IMR-90 (cell line): Measurements from ENCODE around the gene CCDC182. TPM values are rescaled to one million over a fixed set of nuclear protein-coding genes. Genes with fewer than 3 reads are reported as not detected.

Experiments
- ATAC-seq: fragments of 200-7000 bp; cut with Tn5 transposase; 2 replicates; pipeline ENCODE4 v1.9.1; 2020; ENCODE audit warnings: low read depth, mild to moderate bottlenecking, moderate library complexity
- BruUV-seq: library from RNA; stranded (reverse); fragments of 400-500 nt; replicated peaks from 2 replicates; lab custom pipeline; 2021; lab: Mats Ljungman, UMichigan
- CTCF ChIA-PET: fragments of 300-600 bp; formaldehyde crosslinking; extraction: SDS; loops from one replicate; lab custom pipeline; 2021; ENCODE audit warnings: antibody characterized with exemption; lab: Yijun Ruan, JAX
- POLR2A ChIA-PET: fragments of 300-600 bp; sonication (Branson Sonifier 250); formaldehyde crosslinking; loops from one replicate; lab custom pipeline; 2022; ENCODE audit warnings: antibody characterized with exemption; ENCODE audit not compliant: unreplicated experiment; lab: Charles Lee
- DNase-seq: peaks from one replicate; pipeline ENCODE4 v3.0.0; 2013
- H2AFZ ChIP-seq: replicated peaks from 2 replicates; pipeline ENCODE3; 2013; ENCODE audit warnings: low read length, mild to moderate bottlenecking; ENCODE audit not compliant: poor library complexity
- H2AK5ac ChIP-seq: 2 replicates; pipeline ENCODE4 v1.6.1; 2013; ENCODE audit warnings: low read depth, low read length, inconsistent platforms
- H2AK9ac ChIP-seq: replicated peaks from 2 replicates; pipeline ENCODE3; 2013; ENCODE audit warnings: mild to moderate bottlenecking, low read depth, low read length, moderate library complexity; ENCODE audit not compliant: poor library complexity
- H2BK120ac ChIP-seq: 2 replicates; pipeline ENCODE4 v1.6.1; 2013; ENCODE audit warnings: low read depth, low read length, inconsistent platforms
- H2BK15ac ChIP-seq: 3 replicates; pipeline ENCODE4 v1.6.1; 2013; ENCODE audit warnings: low read depth, low read length, inconsistent platforms
- H2BK20ac ChIP-seq: 2 replicates; pipeline ENCODE4 v1.6.1; 2013; ENCODE audit warnings: low read depth, mild to moderate bottlenecking, inconsistent platforms, low read length, moderate library complexity
- H2BK5ac ChIP-seq: 2 replicates; pipeline ENCODE4 v1.6.1; 2013; ENCODE audit warnings: mild to moderate bottlenecking, low read depth, low read length, inconsistent platforms; ENCODE audit not compliant: poor library complexity, severe bottlenecking
- H3K14ac ChIP-seq: replicated peaks from 2 replicates; pipeline ENCODE4 v1.6.1; 2013; ENCODE audit warnings: low read depth, low read length, inconsistent platforms
- H3K18ac ChIP-seq: 2 replicates; pipeline ENCODE4 v1.6.1; 2013; ENCODE audit warnings: low read depth, low read length, control low read depth
- H3K23ac ChIP-seq: 2 replicates; pipeline ENCODE4 v1.6.1; 2013; ENCODE audit warnings: low read depth, low read length, inconsistent platforms
- H3K27ac ChIP-seq: 2 replicates; pipeline ENCODE4 v1.5.1; 2013; ENCODE audit warnings: mild to moderate bottlenecking, control low read depth, low read length; ENCODE audit not compliant: insufficient read depth
- H3K27me3 ChIP-seq: 2 replicates; pipeline ENCODE4 v1.6.1; 2013; ENCODE audit warnings: low read length; ENCODE audit not compliant: control insufficient read depth, insufficient read depth
- H3K36me3 ChIP-seq: 2 replicates; pipeline ENCODE4 v1.6.1; 2013; ENCODE audit warnings: low read length, mixed read lengths; ENCODE audit not compliant: control insufficient read depth, insufficient read depth
- H3K4ac ChIP-seq: 2 replicates; pipeline ENCODE4 v1.6.1; 2013; ENCODE audit warnings: low read depth, low read length, inconsistent platforms
- H3K4me1 ChIP-seq: 2 replicates; pipeline ENCODE4 v1.6.1; 2013; ENCODE audit warnings: low read length, mixed read lengths; ENCODE audit not compliant: control insufficient read depth, insufficient read depth
- H3K4me2 ChIP-seq: 2 replicates; pipeline ENCODE4 v1.6.1; 2013; ENCODE audit warnings: low read depth, mild to moderate bottlenecking, control low read depth, low read length, moderate library complexity
- H3K4me3 ChIP-seq: 2 replicates; pipeline ENCODE4 v1.5.1; 2013; ENCODE audit warnings: low read depth, mild to moderate bottlenecking, control low read depth, low read length, moderate library complexity; ENCODE audit not compliant: insufficient read depth
- H3K56ac ChIP-seq: 2 replicates; pipeline ENCODE4 v1.6.1; 2013; ENCODE audit warnings: low read length, inconsistent platforms; ENCODE audit not compliant: insufficient read depth; ENCODE audit errors: extremely low read depth
- H3K79me1 ChIP-seq, 2 experiments: 2 replicates each; pipeline ENCODE4 v1.6.1; 2013; ENCODE audit warnings: low read length in 2 of 2, inconsistent platforms in 1 of 2, low read depth in 1 of 2
- H3K9ac ChIP-seq: 2 replicates; pipeline ENCODE4 v1.6.1; 2013; ENCODE audit warnings: low read depth, low read length, control low read depth
- H3K9me1 ChIP-seq: 2 replicates; pipeline ENCODE4 v1.6.1; 2013; ENCODE audit warnings: low read length, inconsistent platforms; ENCODE audit not compliant: insufficient read depth
- H3K9me3 ChIP-seq: 2 replicates; pipeline ENCODE4 v1.6.1; 2013; ENCODE audit warnings: low read length; ENCODE audit not compliant: control insufficient read depth, insufficient read depth
- H4K20me1 ChIP-seq: 2 replicates; pipeline ENCODE4 v1.6.1; 2013; ENCODE audit warnings: low read length, inconsistent platforms; ENCODE audit not compliant: insufficient read depth
- H4K5ac ChIP-seq: 2 replicates; pipeline ENCODE4 v1.6.1; 2013; ENCODE audit warnings: mild to moderate bottlenecking, low read depth, low read length, control low read depth
- H4K8ac ChIP-seq, 2 experiments: 2 replicates each; pipeline ENCODE4 v1.6.1; 2013; ENCODE audit warnings: low read depth in 2 of 2, low read length in 2 of 2, control low read depth in 1 of 2, inconsistent platforms in 1 of 2
- H4K91ac ChIP-seq: 2 replicates; pipeline ENCODE4 v1.6.1; 2013; ENCODE audit warnings: low read depth, low read length, inconsistent platforms; ENCODE audit not compliant: insufficient read depth
- BHLHE40 ChIP-seq: fragments of 150-350 bp; IDR thresholded peaks from 2 replicates; pipeline ENCODE4 v1.6.1; 2016; ENCODE audit warnings: mild to moderate bottlenecking, low read depth, low read length
- CEBPB ChIP-seq: IDR thresholded peaks from 2 replicates; pipeline ENCODE4 v1.6.1; 2012; ENCODE audit warnings: low read depth, low read length, improper control_type of control experiment
- FOS ChIP-seq: fragments of 150-350 bp; IDR thresholded peaks from 2 replicates; pipeline ENCODE4 v1.6.1; 2016; ENCODE audit warnings: low read depth, low read length
- MAFK ChIP-seq: IDR thresholded peaks from 2 replicates; pipeline ENCODE4 v1.6.1; 2012; ENCODE audit warnings: low read depth, low read length, improper control_type of control experiment
- MAZ ChIP-seq: IDR thresholded peaks from 2 replicates; pipeline ENCODE4 v1.6.1; 2012; ENCODE audit warnings: low read depth, mild to moderate bottlenecking, low read length, improper control_type of control experiment, moderate library complexity, borderline replicate concordance
- MXI1 ChIP-seq: IDR thresholded peaks from 2 replicates; pipeline ENCODE4 v1.6.1; 2012; ENCODE audit warnings: low read depth, mild to moderate bottlenecking, low read length, moderate library complexity, borderline replicate concordance
- NFE2L2 ChIP-seq: fragments of 150-350 bp; IDR thresholded peaks from 2 replicates; pipeline ENCODE4 v1.6.1; 2016; ENCODE audit warnings: low read depth, mild to moderate bottlenecking, low read length
- POLR2A ChIP-seq: IDR thresholded peaks from 2 replicates; pipeline ENCODE4 v1.6.1; 2012; ENCODE audit warnings: mild to moderate bottlenecking, low read depth, low read length
- RAD21 ChIP-seq: IDR thresholded peaks from 2 replicates; pipeline ENCODE4 v1.6.1; 2012; ENCODE audit warnings: low read length, improper control_type of control experiment
- RCOR1 ChIP-seq: IDR thresholded peaks from 2 replicates; pipeline ENCODE4 v1.6.1; 2012; ENCODE audit warnings: mild to moderate bottlenecking, low read length, improper control_type of control experiment; ENCODE audit not compliant: insufficient replicate concordance
- RFX5 ChIP-seq: IDR thresholded peaks from 2 replicates; pipeline ENCODE4 v1.8.0; 2012; ENCODE audit warnings: low read depth, mild to moderate bottlenecking, low read length, moderate library complexity
- SMC3 ChIP-seq: fragments of 150-350 bp; IDR thresholded peaks from 2 replicates; pipeline ENCODE4 v1.6.1; 2016; ENCODE audit warnings: low read depth, mild to moderate bottlenecking, antibody characterized with exemption, low read length, moderate library complexity
- WGBS, 2 experiments: methylation state at CpG; one replicate each; pipeline versions ENCODE4 v1.1.5 to v1.1.7; 2013; ENCODE audit warnings: missing lambda C conversion rate in 2 of 2; ENCODE audit not compliant: insufficient read length in 1 of 2; ENCODE audit errors: extremely low coverage in 2 of 2; 5-methylcytosine and 5-hydroxymethylcytosine counted together
- dilution Hi-C: fragments of 300-500 bp; cut with HindIII; formaldehyde crosslinking; loops from one replicate; pipeline ENCODE4 v1.14.3; 2018; ENCODE audit warnings: low sequenced_read_pairs; ENCODE audit not compliant: unreplicated experiment
- in situ Hi-C: fragments of 300-500 bp; cut with MboI; formaldehyde crosslinking; loops from 3 replicates; pipeline ENCODE4 v1.14.3; 2019; ENCODE audit warnings: low sequenced_read_pairs, inconsistent platforms, mixed read lengths
- intact Hi-C: fragments of 100-400 bp; cut with micrococcal nuclease; formaldehyde crosslinking; loops from 2 replicates; pipeline ENCODE4 v1.10.0; 2022
- polyA plus RNA-seq, 3 experiments: library from polyadenylated mRNA; depleted of rRNA; stranded (reverse); fragments of >200 nt; gene quantifications; 2 replicates each; pipeline ENCODE4 v1.2.3, GENCODE V29; 2012; ENCODE audit warnings: low replicate concordance in 1 of 3
- total RNA-seq: library from RNA; depleted of rRNA; stranded (reverse); fragments of >200 nt; gene quantifications from 2 replicates; pipeline ENCODE4 v1.2.3, GENCODE V29; 2012
- TF ChIP-seq, protein P1 (sequence below): conservative IDR thresholded peaks from 2 replicates; pipeline ENCODE4 v1.5.1; 2012; ENCODE audit warnings: mild to moderate bottlenecking, low read depth, low read length, improper control_type of control experiment
- TF ChIP-seq, protein P2 (sequence below): fragments of 150-350 bp; IDR thresholded peaks from 2 replicates; pipeline ENCODE4 v1.6.1; 2017; ENCODE audit warnings: mild to moderate bottlenecking, antibody characterized with exemption, low read length, low read depth
- TF ChIP-seq, protein P3 (sequence below): fragments of 150-350 bp; IDR thresholded peaks from 2 replicates; pipeline ENCODE4 v1.6.1; 2016; ENCODE audit warnings: low read depth, mild to moderate bottlenecking, low read length, moderate library complexity, borderline replicate concordance

The CCDC182 gene
- total and polyA plus RNA-seq, 2 of the 4 experiments (the other 2 are of a cell fraction), result not detected

DNA sequence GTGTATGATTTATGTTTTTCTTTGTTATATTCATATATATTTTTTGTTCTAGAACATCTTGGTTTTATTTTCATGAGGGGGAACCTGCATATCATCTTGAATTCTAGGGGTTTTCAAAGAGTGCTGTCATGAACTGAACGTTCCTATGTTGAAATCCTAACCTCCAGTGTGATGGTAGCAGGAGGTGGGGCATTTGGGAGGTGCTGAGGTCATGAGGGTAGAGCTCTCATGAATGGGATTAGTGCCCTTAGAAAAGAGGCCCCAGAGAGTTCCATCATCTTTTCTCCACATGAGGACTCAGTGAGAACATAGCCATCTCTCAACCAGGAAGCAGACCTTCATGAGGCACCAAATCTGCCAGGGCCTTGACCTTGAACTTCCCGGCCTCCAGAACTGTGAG, 34.6 kb upstream of the CCDC182 start:
- Histone ChIP-seq H3K9me1 (no peaks in the 10 kb centered on the region), H3K4ac (no peak overlapping the region), H4K5ac (no peak overlapping the region), H2AFZ (no peak overlapping the region), H4K91ac (no peak overlapping the region), H3K79me1 (no peaks in the 10 kb centered on the region), H3K23ac (no peak overlapping the region), H4K8ac (no peak overlapping the region), H3K9me3 (no peaks in the 10 kb centered on the region), H3K27ac (no peak overlapping the region), H3K4me1 (peaks cover 2% of the 10 kb centered on the region; the same call in 1 of the 2 replicates), H2AK5ac (no peak overlapping the region), H3K14ac (no peak overlapping the region), H2BK120ac (no peak overlapping the region), H3K36me3 (no peaks in the 10 kb centered on the region), H3K18ac (no peak overlapping the region), H2AK9ac (no peak overlapping the region), H2BK5ac (no peak overlapping the region), H3K9ac (no peak overlapping the region), H3K56ac (no peak overlapping the region), H2BK20ac (no peak overlapping the region), H4K20me1 (no peaks in the 10 kb centered on the region), H3K4me2 (no peak overlapping the region), H3K4me3 (no peak overlapping the region), H3K27me3 (peaks cover 50% of the 10 kb centered on the region), H2BK15ac (no peak overlapping the region)
- ChIA-PET CTCF (interaction anchor here (0.6 to 0.7 kb wide), 2 partner anchors 24 to 656 kb away, joined by 3 read pairs; no protein-coding TSS in a partner anchor), POLR2A (no interaction called here)
- DNase-seq, result no peak
- intact Hi-C loops (no loop called here), in situ Hi-C loops (no loop called here), dilution Hi-C loops (no loop called here)
- TF ChIP-seq MAFK, result no peak
- no peak for TF ChIP-seq MAZ
- no peak for TF ChIP-seq BHLHE40
- TF ChIP-seq CEBPB, result no peak
- no peak for TF ChIP-seq MXI1
- no peak for TF ChIP-seq FOS
- TF ChIP-seq, protein P1, sequence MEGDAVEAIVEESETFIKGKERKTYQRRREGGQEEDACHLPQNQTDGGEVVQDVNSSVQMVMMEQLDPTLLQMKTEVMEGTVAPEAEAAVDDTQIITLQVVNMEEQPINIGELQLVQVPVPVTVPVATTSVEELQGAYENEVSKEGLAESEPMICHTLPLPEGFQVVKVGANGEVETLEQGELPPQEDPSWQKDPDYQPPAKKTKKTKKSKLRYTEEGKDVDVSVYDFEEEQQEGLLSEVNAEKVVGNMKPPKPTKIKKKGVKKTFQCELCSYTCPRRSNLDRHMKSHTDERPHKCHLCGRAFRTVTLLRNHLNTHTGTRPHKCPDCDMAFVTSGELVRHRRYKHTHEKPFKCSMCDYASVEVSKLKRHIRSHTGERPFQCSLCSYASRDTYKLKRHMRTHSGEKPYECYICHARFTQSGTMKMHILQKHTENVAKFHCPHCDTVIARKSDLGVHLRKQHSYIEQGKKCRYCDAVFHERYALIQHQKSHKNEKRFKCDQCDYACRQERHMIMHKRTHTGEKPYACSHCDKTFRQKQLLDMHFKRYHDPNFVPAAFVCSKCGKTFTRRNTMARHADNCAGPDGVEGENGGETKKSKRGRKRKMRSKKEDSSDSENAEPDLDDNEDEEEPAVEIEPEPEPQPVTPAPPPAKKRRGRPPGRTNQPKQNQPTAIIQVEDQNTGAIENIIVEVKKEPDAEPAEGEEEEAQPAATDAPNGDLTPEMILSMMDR, result no peak
- TF ChIP-seq, protein P2, sequence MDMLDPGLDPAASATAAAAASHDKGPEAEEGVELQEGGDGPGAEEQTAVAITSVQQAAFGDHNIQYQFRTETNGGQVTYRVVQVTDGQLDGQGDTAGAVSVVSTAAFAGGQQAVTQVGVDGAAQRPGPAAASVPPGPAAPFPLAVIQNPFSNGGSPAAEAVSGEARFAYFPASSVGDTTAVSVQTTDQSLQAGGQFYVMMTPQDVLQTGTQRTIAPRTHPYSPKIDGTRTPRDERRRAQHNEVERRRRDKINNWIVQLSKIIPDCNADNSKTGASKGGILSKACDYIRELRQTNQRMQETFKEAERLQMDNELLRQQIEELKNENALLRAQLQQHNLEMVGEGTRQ, result no peak
- no peak for TF ChIP-seq POLR2A
- no peak for TF ChIP-seq RFX5
- TF ChIP-seq RCOR1, result no peak
- TF ChIP-seq NFE2L2, result no peak
- TF ChIP-seq, protein P3, sequence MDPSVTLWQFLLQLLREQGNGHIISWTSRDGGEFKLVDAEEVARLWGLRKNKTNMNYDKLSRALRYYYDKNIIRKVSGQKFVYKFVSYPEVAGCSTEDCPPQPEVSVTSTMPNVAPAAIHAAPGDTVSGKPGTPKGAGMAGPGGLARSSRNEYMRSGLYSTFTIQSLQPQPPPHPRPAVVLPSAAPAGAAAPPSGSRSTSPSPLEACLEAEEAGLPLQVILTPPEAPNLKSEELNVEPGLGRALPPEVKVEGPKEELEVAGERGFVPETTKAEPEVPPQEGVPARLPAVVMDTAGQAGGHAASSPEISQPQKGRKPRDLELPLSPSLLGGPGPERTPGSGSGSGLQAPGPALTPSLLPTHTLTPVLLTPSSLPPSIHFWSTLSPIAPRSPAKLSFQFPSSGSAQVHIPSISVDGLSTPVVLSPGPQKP, result no peak
- TF ChIP-seq SMC3, result no peak
- TF ChIP-seq RAD21, result no peak
- BruUV-seq, result no TSS peak
- WGBS, 2 experiments, result no CpG with 5 or more reads among the region's 2 CpGs
- ATAC-seq, result no peak
